Skeletal muscle cell (primary cell): Measurements from ENCODE around the gene UNK.

Source experiments
- DNase-seq: peaks from one replicate; pipeline ENCODE4 v3.0.0-alpha.2; 2010; ENCODE audit warnings: low read depth
- H3K4me3 ChIP-seq: 2 replicates; pipeline ENCODE4 v1.5.1; 2011; ENCODE audit warnings: low read depth, mild to moderate bottlenecking, control low read depth, low read length, moderate library complexity

The UNK gene

GRCh38 chr17:75828076-75828400 lies 43.4 kb downstream of the UNK start:
- no peak overlapping the region for H3K4me3 ChIP-seq

GRCh38 chr17:75828741-75829140 lies 44.1 kb downstream of the UNK start:
- no peak overlapping the region for H3K4me3 ChIP-seq
- no peak for DNase-seq

More at GRCh38 chr17:75828076-75828400, 43.4 kb downstream of the UNK start:
- DNase-seq: no peak

GRCh38 chr17:75829747-75830146 lies 45.1 kb downstream of the UNK start:
- no peak overlapping the region for H3K4me3 ChIP-seq
- no peak for DNase-seq

GRCh38 chr17:75830164-75831031 lies 45.8 kb downstream of the UNK start:
- no peak overlapping the region for H3K4me3 ChIP-seq
- DNase-seq: no peak

GRCh38 chr17:75831032-75831571 lies 46.5 kb downstream of the UNK start:
- no peak overlapping the region for H3K4me3 ChIP-seq
- DNase-seq: no peak

- H3K4me3 ChIP-seq: no peak overlapping the region
- DNase-seq: no peak
Observed at GRCh38 chr17:75832164-75832651, 47.6 kb downstream of the UNK start.

- DNase-seq: no peak
- H3K4me3 ChIP-seq: no peak overlapping the region
Observed at GRCh38 chr17:75832652-75833400, 48.2 kb downstream of the UNK start.

- H3K4me3 ChIP-seq: no peak overlapping the region
- no peak for DNase-seq
Observed at GRCh38 chr17:75834279-75834920, 49.8 kb downstream of the UNK start.

GRCh38 chr17:75834928-75835653 lies 50.5 kb downstream of the UNK start:
- H3K4me3 ChIP-seq: no peak overlapping the region
- DNase-seq: no peak

GRCh38 chr17:75835654-75835987 lies 51.0 kb downstream of the UNK start:
- DNase-seq: no peak
- H3K4me3 ChIP-seq: no peak overlapping the region

GRCh38 chr17:75836605-75837004 lies 52.0 kb downstream of the UNK start:
- H3K4me3 ChIP-seq: no peak overlapping the region
- DNase-seq: no peak

- no peak overlapping the region for H3K4me3 ChIP-seq
- DNase-seq: no peak
Observed at GRCh38 chr17:75837899-75838298, 53.3 kb downstream of the UNK start.

GRCh38 chr17:75838410-75838809 lies 53.8 kb downstream of the UNK start:
- DNase-seq: no peak
- H3K4me3 ChIP-seq: no peak overlapping the region

- no peak for DNase-seq
- H3K4me3 ChIP-seq: no peak overlapping the region
Observed at GRCh38 chr17:75839942-75840798, 55.6 kb downstream of the UNK start.

GRCh38 chr17:75840799-75841164 lies 56.2 kb downstream of the UNK start:
- H3K4me3 ChIP-seq: no peak overlapping the region
- DNase-seq: no peak

- no peak for DNase-seq
- no peak overlapping the region for H3K4me3 ChIP-seq
Observed at GRCh38 chr17:75842411-75842810, 57.8 kb downstream of the UNK start.

GRCh38 chr17:75842963-75843576 lies 58.5 kb downstream of the UNK start:
- DNase-seq: no peak
- no peak overlapping the region for H3K4me3 ChIP-seq
